HepG2 (cell line): ENCODE measurements around the gene SAP25. TPM values are rescaled to one million over a fixed set of nuclear protein-coding genes. Genes with fewer than 3 reads are reported as not detected.

ENCODE experiments used
- ATF1 ChIP-seq: IDR thresholded peaks from 2 replicates; pipeline ENCODE4 v1.6.1; 2016; ENCODE audit warnings: mild to moderate bottlenecking, control low read depth
- ATM ChIP-seq: fragments of 450-650 bp; IDR thresholded peaks from 2 replicates; pipeline ENCODE4 v1.7.1; 2017; ENCODE audit warnings: mild to moderate bottlenecking, borderline replicate concordance
- CENPX ChIP-seq: sonication (generic); formaldehyde crosslinking; IDR thresholded peaks from 2 replicates; pipeline ENCODE4 v1.9.0; 2021; ENCODE audit warnings: mild to moderate bottlenecking, missing genetic modification reagents, moderate library complexity
- CREB1 ChIP-seq, 2 experiments: fragments of 450-650 bp in 1 of 2; IDR thresholded peaks; 2 replicates each; pipeline ENCODE4 v1.6.1; 2016 to 2017; ENCODE audit warnings: control low read depth in 1 of 2, mild to moderate bottlenecking in 1 of 2, missing compliant biosample characterization in 1 of 2, missing genetic modification characterization in 1 of 2
- HIVEP1 ChIP-seq: sonication (generic); formaldehyde crosslinking; IDR thresholded peaks from 2 replicates; pipeline ENCODE4 v1.4.0; 2020; ENCODE audit warnings: mild to moderate bottlenecking, missing genetic modification reagents
- KDM2A ChIP-seq: sonication (generic); formaldehyde crosslinking; IDR thresholded peaks from 2 replicates; pipeline ENCODE4 v1.4.0; 2020; ENCODE audit warnings: low read depth, missing genetic modification reagents, borderline replicate concordance
- KLF13 ChIP-seq: sonication (generic); formaldehyde crosslinking; IDR thresholded peaks from 2 replicates; pipeline ENCODE4 v1.4.0; 2020; ENCODE audit warnings: mild to moderate bottlenecking, missing genetic modification reagents
- MED13 ChIP-seq: sonication (generic); formaldehyde crosslinking; IDR thresholded peaks from 2 replicates; pipeline ENCODE4 v1.5.0; 2020; ENCODE audit warnings: missing genetic modification reagents
- MTA1 ChIP-seq: sonication (generic); formaldehyde crosslinking; IDR thresholded peaks from 2 replicates; pipeline ENCODE4 v1.4.0; 2020; ENCODE audit warnings: missing genetic modification reagents, mild to moderate bottlenecking, borderline replicate concordance
- NFYC ChIP-seq: IDR thresholded peaks from 2 replicates; pipeline ENCODE4 v1.6.1; 2016; ENCODE audit warnings: missing genetic modification reagents, missing compliant biosample characterization
- NR2F2 ChIP-seq: IDR thresholded peaks from 2 replicates; pipeline ENCODE4 v1.6.1; 2012; ENCODE audit warnings: low read depth, inconsistent platforms, borderline replicate concordance
- PHF21A ChIP-seq: sonication (generic); formaldehyde crosslinking; IDR thresholded peaks from 2 replicates; pipeline ENCODE4 v1.5.0; 2020; ENCODE audit warnings: mild to moderate bottlenecking, missing genetic modification reagents
- PHF5A ChIP-seq: IDR thresholded peaks from one replicate; pipeline ENCODE4 v1.6.1; 2018; ENCODE audit warnings: low read depth, missing genetic modification reagents; ENCODE audit not compliant: unreplicated experiment
- RCOR2 ChIP-seq: IDR thresholded peaks from 2 replicates; pipeline ENCODE4 v1.6.1; 2016; ENCODE audit warnings: missing biosample characterization, missing genetic modification reagents
- RFXANK ChIP-seq: IDR thresholded peaks from 2 replicates; pipeline ENCODE4 v1.6.1; 2016
- RXRB ChIP-seq: IDR thresholded peaks from 2 replicates; pipeline ENCODE4 v1.6.1; 2016; ENCODE audit warnings: borderline replicate concordance, missing genetic modification reagents, missing compliant biosample characterization
- SNRNP70 ChIP-seq: fragments of 200-400 bp; formaldehyde crosslinking; IDR thresholded peaks from 2 replicates; pipeline ENCODE4 v1.6.1; 2017; ENCODE audit warnings: mild to moderate bottlenecking, low read depth, low read length, moderate library complexity
- polyA plus RNA-seq, 8 experiments: library from polyadenylated mRNA; depleted of rRNA in 3 of 8; stranded (reverse) in 7 of 8; unstranded in 1 of 8; fragments of >200 nt; fragmentation: Illumina TruSeq in 4 of 8; extraction: Trizol in 4 of 8; gene quantifications; 2 replicates each; pipeline versions ENCODE4 v1.2.1 to v1.2.3, GENCODE V29; 2011 to 2016; ENCODE audit warnings: low read depth in 4 of 8, missing spikeins in 1 of 8, mixed read lengths in 1 of 8; ENCODE audit not compliant: insufficient read depth in 1 of 8
- total RNA-seq, 5 experiments: library from RNA; depleted of rRNA; stranded (reverse); fragments of >200 nt; fragmentation: Illumina TruSeq; extraction: Trizol; gene quantifications; 2 replicates each; pipeline ENCODE4 v1.2.3, GENCODE V29; 2016; ENCODE audit warnings: low read depth in 1 of 5
- TF ChIP-seq, protein P1 (sequence below): sonication (generic); formaldehyde crosslinking; conservative IDR thresholded peaks from 2 replicates; pipeline ENCODE4 v1.4.0; 2020; ENCODE audit warnings: mild to moderate bottlenecking, missing genetic modification reagents, moderate library complexity
- TF ChIP-seq, protein P2 (sequence below): IDR thresholded peaks from 2 replicates; pipeline ENCODE4 v1.6.1; 2012; ENCODE audit warnings: low read length, improper control_type of control experiment
- TF ChIP-seq, protein P3 (sequence below), 2 experiments: sonication (generic) in 1 of 2; formaldehyde crosslinking in 1 of 2; IDR thresholded peaks; 2 replicates each; pipeline versions ENCODE4 v1.4.0 to v1.6.1; 2018 to 2020; ENCODE audit warnings: missing genetic modification reagents in 2 of 2, borderline replicate concordance in 1 of 2, low read depth in 1 of 2, mild to moderate bottlenecking in 1 of 2, missing biosample characterization in 1 of 2
- TF ChIP-seq, protein P4 (sequence below): IDR thresholded peaks from 2 replicates; pipeline ENCODE4 v1.6.1; 2016; ENCODE audit warnings: low read depth, borderline replicate concordance

SAP25 gene
- total and polyA plus RNA-seq, 2 of the 13 experiments (the other 11 are each of a cell fraction or from before 2014, with no cell fraction given), result 0.15 to 0.20 TPM

DNA sequence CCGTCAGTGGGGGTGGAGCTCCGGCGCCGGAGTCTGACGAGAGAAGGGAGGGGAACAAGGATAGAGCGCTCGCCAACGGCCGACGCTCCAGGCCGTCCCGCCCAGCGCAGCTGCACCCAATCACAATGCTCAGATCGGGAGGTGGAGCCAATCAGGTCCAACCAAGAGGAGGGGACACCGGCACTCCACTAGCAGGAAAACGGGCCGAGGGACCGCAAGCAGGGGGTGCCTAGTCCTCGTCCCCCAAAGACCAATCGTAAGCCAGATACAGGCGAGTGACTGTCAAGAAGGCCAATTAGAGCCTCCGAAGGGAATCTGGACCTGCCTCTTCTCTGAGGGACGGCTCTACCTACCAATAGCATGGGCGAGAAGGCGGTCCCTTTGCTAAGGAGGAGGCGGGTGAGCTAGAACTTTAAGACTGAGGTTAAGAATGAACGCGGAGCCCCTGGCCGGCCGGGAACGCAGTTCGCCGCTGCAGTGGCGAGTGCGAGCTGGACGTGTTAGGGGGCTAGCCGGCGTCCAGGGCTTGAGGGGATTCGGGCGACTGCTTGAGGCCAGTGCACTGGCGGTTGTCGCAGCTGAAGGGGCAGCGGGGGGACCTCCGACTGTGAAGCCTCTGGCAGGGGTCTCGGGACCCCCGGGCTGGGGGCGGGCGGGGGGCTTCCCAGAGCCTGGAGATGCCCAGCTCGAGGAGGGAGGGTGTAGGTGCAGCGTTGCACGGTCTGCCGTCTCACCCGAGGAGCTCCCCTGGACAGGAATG, 12.7 kb upstream of the SAP25 start, which contains the start of gene FBXO24 (continued):
- TF ChIP-seq, protein P1, sequence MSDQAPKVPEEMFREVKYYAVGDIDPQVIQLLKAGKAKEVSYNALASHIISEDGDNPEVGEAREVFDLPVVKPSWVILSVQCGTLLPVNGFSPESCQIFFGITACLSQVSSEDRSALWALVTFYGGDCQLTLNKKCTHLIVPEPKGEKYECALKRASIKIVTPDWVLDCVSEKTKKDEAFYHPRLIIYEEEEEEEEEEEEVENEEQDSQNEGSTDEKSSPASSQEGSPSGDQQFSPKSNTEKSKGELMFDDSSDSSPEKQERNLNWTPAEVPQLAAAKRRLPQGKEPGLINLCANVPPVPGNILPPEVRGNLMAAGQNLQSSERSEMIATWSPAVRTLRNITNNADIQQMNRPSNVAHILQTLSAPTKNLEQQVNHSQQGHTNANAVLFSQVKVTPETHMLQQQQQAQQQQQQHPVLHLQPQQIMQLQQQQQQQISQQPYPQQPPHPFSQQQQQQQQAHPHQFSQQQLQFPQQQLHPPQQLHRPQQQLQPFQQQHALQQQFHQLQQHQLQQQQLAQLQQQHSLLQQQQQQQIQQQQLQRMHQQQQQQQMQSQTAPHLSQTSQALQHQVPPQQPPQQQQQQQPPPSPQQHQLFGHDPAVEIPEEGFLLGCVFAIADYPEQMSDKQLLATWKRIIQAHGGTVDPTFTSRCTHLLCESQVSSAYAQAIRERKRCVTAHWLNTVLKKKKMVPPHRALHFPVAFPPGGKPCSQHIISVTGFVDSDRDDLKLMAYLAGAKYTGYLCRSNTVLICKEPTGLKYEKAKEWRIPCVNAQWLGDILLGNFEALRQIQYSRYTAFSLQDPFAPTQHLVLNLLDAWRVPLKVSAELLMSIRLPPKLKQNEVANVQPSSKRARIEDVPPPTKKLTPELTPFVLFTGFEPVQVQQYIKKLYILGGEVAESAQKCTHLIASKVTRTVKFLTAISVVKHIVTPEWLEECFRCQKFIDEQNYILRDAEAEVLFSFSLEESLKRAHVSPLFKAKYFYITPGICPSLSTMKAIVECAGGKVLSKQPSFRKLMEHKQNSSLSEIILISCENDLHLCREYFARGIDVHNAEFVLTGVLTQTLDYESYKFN (CRISPR knock-in tag), result no peak
- TF ChIP-seq CENPX (CRISPR knock-in tag) (no peak), SNRNP70 (no peak), HIVEP1 (CRISPR knock-in tag) (no peak), NR2F2 (no peak), KLF13 (CRISPR knock-in tag) (no peak), ATM (no peak), NFYC (peak; percentile 98), ATF1 (CRISPR knock-in tag) (peak; percentile 92), RXRB (CRISPR knock-in tag) (no peak; the same call in 1 of the 2 replicates), PHF5A (CRISPR knock-in tag) (peak; percentile 2), MTA1 (CRISPR knock-in tag) (no peak), PHF21A (peak; percentile 93), RCOR2 (CRISPR knock-in tag) (no peak), RFXANK (CRISPR knock-in tag) (peak; percentile 87; the same call in 1 of the 2 replicates), KDM2A (CRISPR knock-in tag) (peak; percentile 14; the same call in 1 of the 2 replicates), MED13 (CRISPR knock-in tag) (no peak), CREB1 (IDR thresholded peaks at IDR 0.05) (peak; percentile 91), CREB1 (CRISPR knock-in tag; IDR thresholded peaks at IDR 0.05) (peak; percentile 93)
- TF ChIP-seq, protein P2, sequence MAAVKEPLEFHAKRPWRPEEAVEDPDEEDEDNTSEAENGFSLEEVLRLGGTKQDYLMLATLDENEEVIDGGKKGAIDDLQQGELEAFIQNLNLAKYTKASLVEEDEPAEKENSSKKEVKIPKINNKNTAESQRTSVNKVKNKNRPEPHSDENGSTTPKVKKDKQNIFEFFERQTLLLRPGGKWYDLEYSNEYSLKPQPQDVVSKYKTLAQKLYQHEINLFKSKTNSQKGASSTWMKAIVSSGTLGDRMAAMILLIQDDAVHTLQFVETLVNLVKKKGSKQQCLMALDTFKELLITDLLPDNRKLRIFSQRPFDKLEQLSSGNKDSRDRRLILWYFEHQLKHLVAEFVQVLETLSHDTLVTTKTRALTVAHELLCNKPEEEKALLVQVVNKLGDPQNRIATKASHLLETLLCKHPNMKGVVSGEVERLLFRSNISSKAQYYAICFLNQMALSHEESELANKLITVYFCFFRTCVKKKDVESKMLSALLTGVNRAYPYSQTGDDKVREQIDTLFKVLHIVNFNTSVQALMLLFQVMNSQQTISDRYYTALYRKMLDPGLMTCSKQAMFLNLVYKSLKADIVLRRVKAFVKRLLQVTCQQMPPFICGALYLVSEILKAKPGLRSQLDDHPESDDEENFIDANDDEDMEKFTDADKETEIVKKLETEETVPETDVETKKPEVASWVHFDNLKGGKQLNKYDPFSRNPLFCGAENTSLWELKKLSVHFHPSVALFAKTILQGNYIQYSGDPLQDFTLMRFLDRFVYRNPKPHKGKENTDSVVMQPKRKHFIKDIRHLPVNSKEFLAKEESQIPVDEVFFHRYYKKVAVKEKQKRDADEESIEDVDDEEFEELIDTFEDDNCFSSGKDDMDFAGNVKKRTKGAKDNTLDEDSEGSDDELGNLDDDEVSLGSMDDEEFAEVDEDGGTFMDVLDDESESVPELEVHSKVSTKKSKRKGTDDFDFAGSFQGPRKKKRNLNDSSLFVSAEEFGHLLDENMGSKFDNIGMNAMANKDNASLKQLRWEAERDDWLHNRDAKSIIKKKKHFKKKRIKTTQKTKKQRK, result peak; percentile 99
- TF ChIP-seq, protein P3, sequence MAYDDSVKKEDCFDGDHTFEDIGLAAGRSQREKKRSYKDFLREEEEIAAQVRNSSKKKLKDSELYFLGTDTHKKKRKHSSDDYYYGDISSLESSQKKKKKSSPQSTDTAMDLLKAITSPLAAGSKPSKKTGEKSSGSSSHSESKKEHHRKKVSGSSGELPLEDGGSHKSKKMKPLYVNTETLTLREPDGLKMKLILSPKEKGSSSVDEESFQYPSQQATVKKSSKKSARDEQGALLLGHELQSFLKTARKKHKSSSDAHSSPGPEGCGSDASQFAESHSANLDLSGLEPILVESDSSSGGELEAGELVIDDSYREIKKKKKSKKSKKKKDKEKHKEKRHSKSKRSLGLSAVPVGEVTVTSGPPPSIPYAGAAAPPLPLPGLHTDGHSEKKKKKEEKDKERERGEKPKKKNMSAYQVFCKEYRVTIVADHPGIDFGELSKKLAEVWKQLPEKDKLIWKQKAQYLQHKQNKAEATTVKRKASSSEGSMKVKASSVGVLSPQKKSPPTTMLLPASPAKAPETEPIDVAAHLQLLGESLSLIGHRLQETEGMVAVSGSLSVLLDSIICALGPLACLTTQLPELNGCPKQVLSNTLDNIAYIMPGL (CRISPR knock-in tag; IDR thresholded peaks at IDR 0.05; ENCODE audit: borderline replicate concordance in 1 of 2, low read depth in 1 of 2), result peak in 1 of 2 experiments; percentile 73; a peak in 3 of 4 replicates
- TF ChIP-seq, protein P4, sequence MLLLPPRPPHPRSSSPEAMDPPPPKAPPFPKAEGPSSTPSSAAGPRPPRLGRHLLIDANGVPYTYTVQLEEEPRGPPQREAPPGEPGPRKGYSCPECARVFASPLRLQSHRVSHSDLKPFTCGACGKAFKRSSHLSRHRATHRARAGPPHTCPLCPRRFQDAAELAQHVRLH (CRISPR knock-in tag), result 0 out of 2 replicates have a peak, but pooled peaks have one; percentile 8
